IgD-negative memory B cell (primary cell): ENCODE results near the gene ANO8. TPM values are rescaled to one million over a fixed set of nuclear protein-coding genes. Genes with fewer than 3 reads are reported as not detected.
"Not testable (repeated sequence)": the region's sequence is repeated elsewhere in the genome, so short reads cannot be mapped to it uniquely, and the experiment has no call there.

ENCODE experiments used
- H3K27ac Mint-ChIP-seq, 3 donors: one replicate each; pipeline ENCODE4 v1.8.0; 2020 to 2022; ENCODE audit warnings: mild to moderate bottlenecking in 3 of 3, mixed read lengths in 3 of 3, moderate library complexity in 1 of 3
- H3K27me3 Mint-ChIP-seq: one replicate; pipeline ENCODE4 v1.8.0; 2021; ENCODE audit warnings: mixed read lengths
- H3K36me3 Mint-ChIP-seq: one replicate; pipeline ENCODE4 v1.8.0; 2020; ENCODE audit warnings: mild to moderate bottlenecking, mixed read lengths
- H3K4me1 Mint-ChIP-seq, 3 donors: one replicate each; pipeline ENCODE4 v1.8.0; 2020 to 2022; ENCODE audit warnings: mixed read lengths in 3 of 3, mild to moderate bottlenecking in 1 of 3
- H3K4me3 Mint-ChIP-seq, 4 donors: one replicate each; pipeline ENCODE4 v1.8.0; 2020 to 2022; ENCODE audit warnings: mild to moderate bottlenecking in 4 of 4, mixed read lengths in 4 of 4, moderate library complexity in 3 of 4
- H3K9me3 Mint-ChIP-seq, 3 donors: one replicate each; pipeline ENCODE4 v1.8.0; 2020 to 2021; ENCODE audit warnings: mixed read lengths in 3 of 3, mild to moderate bottlenecking in 1 of 3
- polyA plus RNA-seq: library from polyadenylated mRNA; unstranded; fragments of 300-500 nt; fragmentation: Illumina TruSeq; gene quantifications from one replicate; pipeline ENCODE4 v1.2.3, GENCODE V29; 2021

Gene ANO8
- polyA plus RNA-seq, 1 donor from 2014 or later, result not detected

- no peaks in the 10 kb centered on the region for H3K9me3 Mint-ChIP-seq
- peaks cover 5% of the 10 kb centered on the region for H3K36me3 Mint-ChIP-seq
Measured at GRCh38 chr19:17279436-17279835, 55.2 kb downstream of the ANO8 start.

DNA sequence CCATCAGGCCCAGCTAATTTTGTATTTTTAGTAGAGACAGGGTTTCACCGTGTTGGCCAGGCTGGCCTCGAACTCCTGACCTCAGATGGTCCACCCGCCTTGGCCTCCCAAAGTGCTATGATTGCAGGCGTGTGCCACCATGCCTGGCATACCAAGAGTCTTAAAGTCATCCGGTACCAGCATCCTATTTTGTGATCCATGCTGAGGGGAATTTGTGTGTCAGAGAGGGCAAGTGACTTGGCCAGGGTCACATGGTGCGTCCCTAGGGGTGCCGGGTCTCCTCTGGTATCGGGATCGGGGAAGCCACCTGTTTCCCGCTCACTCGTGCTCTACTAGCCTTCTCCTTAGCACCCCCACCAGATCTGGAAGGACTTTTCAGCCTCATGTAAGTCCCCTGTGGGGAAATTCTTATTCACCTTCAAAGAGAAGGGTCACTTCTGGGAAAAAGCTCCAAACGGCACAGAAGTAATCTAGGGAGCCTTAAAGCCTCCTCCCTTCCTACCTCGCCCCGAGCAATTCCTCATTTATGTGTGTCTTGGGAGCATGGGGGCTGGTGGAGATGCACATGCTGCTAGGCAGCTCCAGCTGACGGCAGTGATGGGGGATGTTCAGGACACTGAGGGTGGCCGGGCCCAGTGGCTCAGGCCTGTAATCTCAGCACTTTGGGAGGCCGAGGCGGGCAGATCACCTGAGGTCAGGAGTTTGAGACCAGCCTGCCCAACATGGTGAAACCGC, 59.0 kb downstream of the ANO8 start:
- Mint-ChIP-seq H3K4me1 (peaks cover 0 to 3% (median 0%) of the 10 kb centered on the region in 3 donors), H3K4me3 (no peak overlapping the region), H3K36me3 (peaks cover 7% of the 10 kb centered on the region), H3K9me3 (no peaks in the 10 kb centered on the region), H3K27ac (no peak overlapping the region), H3K27me3 (no peaks in the 10 kb centered on the region)

More at GRCh38 chr19:17279436-17279835, 55.2 kb downstream of the ANO8 start:
- Mint-ChIP-seq H3K4me1 (peaks cover 0 to 4% (median 0%) of the 10 kb centered on the region in 3 donors), H3K4me3 (peak overlapping the region in 1 of 4 donors; percentile 65), H3K27me3 (no peaks in the 10 kb centered on the region), H3K27ac (no peak overlapping the region)

DNA sequence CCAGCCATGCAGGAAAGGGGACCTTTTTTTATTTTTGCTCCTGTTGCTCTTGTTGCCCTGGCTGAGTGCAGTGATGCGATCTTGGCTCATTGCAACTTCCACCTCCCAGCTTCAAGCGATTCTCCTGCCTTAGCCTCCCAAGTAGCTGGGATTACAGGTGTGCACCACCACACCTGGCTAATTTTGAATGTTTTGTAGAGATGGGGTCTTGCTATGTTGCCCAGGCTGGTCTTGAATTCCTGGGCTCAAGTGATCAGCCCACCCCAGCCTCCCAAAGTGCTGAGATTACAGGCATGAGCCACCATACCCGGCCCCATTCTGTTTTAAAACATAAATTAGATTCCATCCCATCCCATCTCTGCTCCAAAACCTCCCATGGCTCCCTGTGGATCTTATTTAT, 59.8 kb downstream of the ANO8 start:
- not testable (repeated sequence) for H3K4me3 Mint-ChIP-seq, H3K27me3 Mint-ChIP-seq, H3K36me3 Mint-ChIP-seq, H3K4me1 Mint-ChIP-seq, H3K27ac Mint-ChIP-seq, H3K9me3 Mint-ChIP-seq

Other genes starting within 250 kb of the ANO8 start
- gene USE1, start 119.5 kb downstream of the ANO8 start, polyA plus RNA-seq, result 52.5 TPM
- gene OCEL1, start 108.6 kb downstream of the ANO8 start, polyA plus RNA-seq, result 46.0 TPM
- 1.3 TPM for gene NR2F6, start 88.9 kb downstream of the ANO8 start, polyA plus RNA-seq
- gene USHBP1, start 70.1 kb downstream of the ANO8 start, polyA plus RNA-seq, result not detected
- 115 TPM for gene BABAM1, start 67.4 kb downstream of the ANO8 start, polyA plus RNA-seq
- 6.1 TPM for gene ANKLE1, start 53.0 kb downstream of the ANO8 start, polyA plus RNA-seq
- gene ABHD8, start 31.4 kb downstream of the ANO8 start, polyA plus RNA-seq, result 8.5 TPM
- 218 TPM for gene MRPL34, start 29.0 kb downstream of the ANO8 start, polyA plus RNA-seq
- gene DDA1, start 25.3 kb downstream of the ANO8 start, polyA plus RNA-seq, result 38.6 TPM
- gene GTPBP3, start 2.7 kb upstream of the ANO8 start, polyA plus RNA-seq, result 11.1 TPM
- gene PLVAP, start 42.5 kb upstream of the ANO8 start, polyA plus RNA-seq, result not detected
- not detected for gene CCDC194, start 59.3 kb upstream of the ANO8 start, polyA plus RNA-seq
- gene BST2, start 70.8 kb upstream of the ANO8 start, polyA plus RNA-seq, result 162 TPM
- gene MVB12A, start 85.2 kb upstream of the ANO8 start, polyA plus RNA-seq, result 22.2 TPM
- not detected for gene TMEM221, start 113.8 kb upstream of the ANO8 start, polyA plus RNA-seq
- not detected for gene NXNL1, start 126.1 kb upstream of the ANO8 start, polyA plus RNA-seq
- 4.5 TPM for gene SLC27A1, start 135.7 kb upstream of the ANO8 start, polyA plus RNA-seq
- gene PGLS, start 176.8 kb upstream of the ANO8 start, polyA plus RNA-seq, result 106 TPM
- gene COLGALT1, start 220.8 kb upstream of the ANO8 start, polyA plus RNA-seq, result 11.5 TPM